ENCODE measurements around the gene GPR35. TPM values are rescaled to one million over a fixed set of nuclear protein-coding genes. Genes with fewer than 3 reads are reported as not detected.
A peak's percentile ranks its signal among the peaks of the same experiment; 100 is the strongest.

Gene GPR35
- total and polyA plus RNA-seq, 2 of the 13 experiments (the other 11 are each of a cell fraction or from before 2014, with no cell fraction given), result 27.1 to 44.2 TPM

- TF ChIP-seq, protein P1, sequence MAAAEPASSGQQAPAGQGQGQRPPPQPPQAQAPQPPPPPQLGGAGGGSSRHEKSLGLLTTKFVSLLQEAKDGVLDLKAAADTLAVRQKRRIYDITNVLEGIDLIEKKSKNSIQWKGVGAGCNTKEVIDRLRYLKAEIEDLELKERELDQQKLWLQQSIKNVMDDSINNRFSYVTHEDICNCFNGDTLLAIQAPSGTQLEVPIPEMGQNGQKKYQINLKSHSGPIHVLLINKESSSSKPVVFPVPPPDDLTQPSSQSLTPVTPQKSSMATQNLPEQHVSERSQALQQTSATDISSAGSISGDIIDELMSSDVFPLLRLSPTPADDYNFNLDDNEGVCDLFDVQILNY (CRISPR knock-in tag; conservative IDR thresholded peaks at IDR 0.05), result no peak
- TF ChIP-seq, protein P2, sequence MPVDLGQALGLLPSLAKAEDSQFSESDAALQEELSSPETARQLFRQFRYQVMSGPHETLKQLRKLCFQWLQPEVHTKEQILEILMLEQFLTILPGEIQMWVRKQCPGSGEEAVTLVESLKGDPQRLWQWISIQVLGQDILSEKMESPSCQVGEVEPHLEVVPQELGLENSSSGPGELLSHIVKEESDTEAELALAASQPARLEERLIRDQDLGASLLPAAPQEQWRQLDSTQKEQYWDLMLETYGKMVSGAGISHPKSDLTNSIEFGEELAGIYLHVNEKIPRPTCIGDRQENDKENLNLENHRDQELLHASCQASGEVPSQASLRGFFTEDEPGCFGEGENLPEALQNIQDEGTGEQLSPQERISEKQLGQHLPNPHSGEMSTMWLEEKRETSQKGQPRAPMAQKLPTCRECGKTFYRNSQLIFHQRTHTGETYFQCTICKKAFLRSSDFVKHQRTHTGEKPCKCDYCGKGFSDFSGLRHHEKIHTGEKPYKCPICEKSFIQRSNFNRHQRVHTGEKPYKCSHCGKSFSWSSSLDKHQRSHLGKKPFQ (CRISPR knock-in tag; IDR thresholded peaks at IDR 0.05; ENCODE audit: insufficient replicate concordance), result no peak
- TF ChIP-seq, protein P3, sequence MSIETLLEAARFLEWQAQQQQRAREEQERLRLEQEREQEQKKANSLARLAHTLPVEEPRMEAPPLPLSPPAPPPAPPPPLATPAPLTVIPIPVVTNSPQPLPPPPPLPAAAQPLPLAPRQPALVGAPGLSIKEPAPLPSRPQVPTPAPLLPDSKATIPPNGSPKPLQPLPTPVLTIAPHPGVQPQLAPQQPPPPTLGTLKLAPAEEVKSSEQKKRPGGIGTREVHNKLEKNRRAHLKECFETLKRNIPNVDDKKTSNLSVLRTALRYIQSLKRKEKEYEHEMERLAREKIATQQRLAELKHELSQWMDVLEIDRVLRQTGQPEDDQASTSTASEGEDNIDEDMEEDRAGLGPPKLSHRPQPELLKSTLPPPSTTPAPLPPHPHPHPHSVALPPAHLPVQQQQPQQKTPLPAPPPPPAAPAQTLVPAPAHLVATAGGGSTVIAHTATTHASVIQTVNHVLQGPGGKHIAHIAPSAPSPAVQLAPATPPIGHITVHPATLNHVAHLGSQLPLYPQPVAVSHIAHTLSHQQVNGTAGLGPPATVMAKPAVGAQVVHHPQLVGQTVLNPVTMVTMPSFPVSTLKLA (IDR thresholded peaks at IDR 0.05), result no peak
- TF ChIP-seq SMAD3 (CRISPR knock-in tag; IDR thresholded peaks at IDR 0.05) (peak; percentile 93; the same call in 1 of the 2 replicates), HOMEZ (CRISPR knock-in tag; IDR thresholded peaks at IDR 0.05; ENCODE audit: low read depth) (peak; percentile 89), SP5 (CRISPR knock-in tag; IDR thresholded peaks at IDR 0.05; ENCODE audit: borderline replicate concordance, low read depth) (peak; percentile 57; the same call in 1 of the 2 replicates), GMEB1 (CRISPR knock-in tag; IDR thresholded peaks at IDR 0.05; ENCODE audit: borderline replicate concordance) (peak; percentile 60; the same call in 1 of the 2 replicates), ZNF672 (CRISPR knock-in tag; IDR thresholded peaks at IDR 0.05) (no peak), STAG1 (CRISPR knock-in tag; IDR thresholded peaks at IDR 0.05) (peak; percentile 72), TCF7L2 (IDR thresholded peaks at IDR 0.05; ENCODE audit: low read depth, low read length) (no peak), KAT2B (IDR thresholded peaks at IDR 0.05; ENCODE audit: borderline replicate concordance, low read depth, low read length) (no peak), MAFG (CRISPR knock-in tag; IDR thresholded peaks at IDR 0.05) (no peak), ERF (CRISPR knock-in tag; IDR thresholded peaks at IDR 0.05) (peak; percentile 94), ZBTB7A (CRISPR knock-in tag; IDR thresholded peaks at IDR 0.05) (no peak), ZFP90 (CRISPR knock-in tag; IDR thresholded peaks at IDR 0.05; ENCODE audit: borderline replicate concordance) (peak; percentile 28; the same call in 1 of the 2 replicates)
- TF ChIP-seq, protein P4, sequence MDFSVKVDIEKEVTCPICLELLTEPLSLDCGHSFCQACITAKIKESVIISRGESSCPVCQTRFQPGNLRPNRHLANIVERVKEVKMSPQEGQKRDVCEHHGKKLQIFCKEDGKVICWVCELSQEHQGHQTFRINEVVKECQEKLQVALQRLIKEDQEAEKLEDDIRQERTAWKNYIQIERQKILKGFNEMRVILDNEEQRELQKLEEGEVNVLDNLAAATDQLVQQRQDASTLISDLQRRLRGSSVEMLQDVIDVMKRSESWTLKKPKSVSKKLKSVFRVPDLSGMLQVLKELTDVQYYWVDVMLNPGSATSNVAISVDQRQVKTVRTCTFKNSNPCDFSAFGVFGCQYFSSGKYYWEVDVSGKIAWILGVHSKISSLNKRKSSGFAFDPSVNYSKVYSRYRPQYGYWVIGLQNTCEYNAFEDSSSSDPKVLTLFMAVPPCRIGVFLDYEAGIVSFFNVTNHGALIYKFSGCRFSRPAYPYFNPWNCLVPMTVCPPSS (IDR thresholded peaks at IDR 0.05), result no peak
- TF ChIP-seq, protein P5, sequence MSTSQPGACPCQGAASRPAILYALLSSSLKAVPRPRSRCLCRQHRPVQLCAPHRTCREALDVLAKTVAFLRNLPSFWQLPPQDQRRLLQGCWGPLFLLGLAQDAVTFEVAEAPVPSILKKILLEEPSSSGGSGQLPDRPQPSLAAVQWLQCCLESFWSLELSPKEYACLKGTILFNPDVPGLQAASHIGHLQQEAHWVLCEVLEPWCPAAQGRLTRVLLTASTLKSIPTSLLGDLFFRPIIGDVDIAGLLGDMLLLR (CRISPR knock-in tag; IDR thresholded peaks at IDR 0.05), result no peak
- TF ChIP-seq, protein P6, sequence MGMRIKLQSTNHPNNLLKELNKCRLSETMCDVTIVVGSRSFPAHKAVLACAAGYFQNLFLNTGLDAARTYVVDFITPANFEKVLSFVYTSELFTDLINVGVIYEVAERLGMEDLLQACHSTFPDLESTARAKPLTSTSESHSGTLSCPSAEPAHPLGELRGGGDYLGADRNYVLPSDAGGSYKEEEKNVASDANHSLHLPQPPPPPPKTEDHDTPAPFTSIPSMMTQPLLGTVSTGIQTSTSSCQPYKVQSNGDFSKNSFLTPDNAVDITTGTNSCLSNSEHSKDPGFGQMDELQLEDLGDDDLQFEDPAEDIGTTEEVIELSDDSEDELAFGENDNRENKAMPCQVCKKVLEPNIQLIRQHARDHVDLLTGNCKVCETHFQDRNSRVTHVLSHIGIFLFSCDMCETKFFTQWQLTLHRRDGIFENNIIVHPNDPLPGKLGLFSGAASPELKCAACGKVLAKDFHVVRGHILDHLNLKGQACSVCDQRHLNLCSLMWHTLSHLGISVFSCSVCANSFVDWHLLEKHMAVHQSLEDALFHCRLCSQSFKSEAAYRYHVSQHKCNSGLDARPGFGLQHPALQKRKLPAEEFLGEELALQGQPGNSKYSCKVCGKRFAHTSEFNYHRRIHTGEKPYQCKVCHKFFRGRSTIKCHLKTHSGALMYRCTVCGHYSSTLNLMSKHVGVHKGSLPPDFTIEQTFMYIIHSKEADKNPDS (CRISPR knock-in tag; IDR thresholded peaks at IDR 0.05), result no peak
Measured at GRCh38 chr2:240604291-240604938, 20.9 kb upstream of the GPR35 start (continued).
